ENCODE data around the gene CD99.

GRCh38 chrX:2774057-2774456 lies 83.0 kb downstream of the CD99 start:
- no peak for TF ChIP-seq CTCF (IDR thresholded peaks at IDR 0.05 in 4 of 5, conservative IDR thresholded peaks at IDR 0.05 in 1 of 5)
- no peak for TF ChIP-seq POLR2A (IDR thresholded peaks at IDR 0.05)

Data from gastrocnemius medialis (tissue), 4 donors.